ENCODE data around the gene CEMIP. TPM values are rescaled to one million over a fixed set of nuclear protein-coding genes. Genes with fewer than 3 reads are reported as not detected.
"Not testable (repeated sequence)": the region's sequence is repeated elsewhere in the genome, so short reads cannot be mapped to it uniquely, and the experiment has no call there.

Gene CEMIP
- total RNA-seq, 2 experiments from 2014 or later = not detected

DNA sequence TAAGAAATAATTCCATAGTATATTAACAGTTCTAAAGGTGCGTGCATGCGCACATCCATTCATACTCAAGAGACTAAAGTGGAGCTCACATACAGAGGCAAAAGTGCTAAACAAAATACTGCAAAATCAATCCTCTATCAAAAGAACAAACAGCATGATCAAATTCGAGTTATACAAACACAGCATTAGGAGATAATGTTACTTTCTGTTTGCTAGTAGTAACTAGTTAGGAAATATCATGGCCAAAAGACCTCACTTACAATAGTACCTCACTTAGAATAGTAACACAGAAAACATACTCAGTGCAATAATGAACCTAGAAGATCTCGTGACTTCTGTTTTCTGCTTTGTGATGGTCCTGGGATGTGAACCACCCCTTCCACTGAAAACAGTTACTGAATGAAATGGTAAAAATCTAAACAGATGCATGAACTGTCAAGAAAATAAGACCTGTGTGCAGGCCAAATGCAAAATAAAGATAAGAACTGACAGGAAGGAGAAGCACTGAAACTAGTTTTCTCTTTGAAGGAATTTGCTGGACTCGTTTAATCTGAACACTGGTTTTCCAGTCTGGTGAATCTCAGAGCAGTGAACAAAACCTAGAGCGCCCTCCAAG, 20.9 kb upstream of the CEMIP start:
- no peaks in the 10 kb centered on the region for H3K36me3 Mint-ChIP-seq (ENCODE audit: low read depth)
- no peaks in the 10 kb centered on the region for H3K4me1 Mint-ChIP-seq (ENCODE audit: low read depth)
- Histone ChIP-seq H3K27me3 (ENCODE audit: control insufficient read depth in 1 of 2, insufficient read depth in 2 of 2, low read length in 2 of 2) (no peaks in the 10 kb centered on the region), H3K36me3 (ENCODE audit: insufficient read depth, low read length) (no peaks in the 10 kb centered on the region), H3K4me1 (ENCODE audit: insufficient read depth, low read length) (no peaks in the 10 kb centered on the region), H3K27ac (ENCODE audit: low read depth in 1 of 2, low read length in 2 of 2) (no peak overlapping the region), H3K4me3 (ENCODE audit: low read length) (no peak overlapping the region), H3K9me3 (ENCODE audit: control insufficient read depth in 1 of 2, insufficient read depth in 1 of 2, low read length in 2 of 2) (no peaks in the 10 kb centered on the region)
- no peak for TF ChIP-seq CTCF (IDR thresholded peaks at IDR 0.05)
- intact Hi-C loops (cut with DNase I, micrococcal nuclease) = no loop called here
- POLR2A ChIA-PET = no interaction called here
- H3K4me3 Mint-ChIP-seq = no peak overlapping the region
- no peaks in the 10 kb centered on the region for H3K9me3 Mint-ChIP-seq
- no peak overlapping the region for H3K27ac Mint-ChIP-seq
- H3K27me3 Mint-ChIP-seq = no peaks in the 10 kb centered on the region
- CTCF ChIA-PET = no interaction called here
- no peak for ATAC-seq (ENCODE audit: poor library complexity)
- DNase-seq = no peak

DNA sequence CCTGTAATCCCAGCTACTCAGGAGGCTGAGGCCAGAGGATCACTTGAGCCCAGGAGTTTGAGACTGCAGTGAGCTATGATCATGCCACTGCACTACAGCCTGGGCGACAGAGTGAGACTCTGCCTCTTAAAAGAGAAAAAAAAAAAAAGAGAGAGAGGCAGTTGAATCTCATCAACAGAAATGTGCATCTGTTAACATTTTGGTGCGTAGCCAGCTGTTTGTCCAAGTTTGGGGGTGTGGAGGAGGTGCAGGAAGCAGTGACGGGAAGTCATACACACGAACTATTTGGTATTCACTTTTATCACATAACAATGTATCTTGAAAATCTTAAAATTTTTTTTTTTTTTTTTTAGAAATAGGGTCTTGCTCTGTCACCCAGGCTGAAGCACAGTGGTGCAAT, 18.2 kb upstream of the CEMIP start:
- DNase-seq (no peak), ATAC-seq (ENCODE audit: poor library complexity) (no peak)
- intact Hi-C loops (cut with DNase I, micrococcal nuclease) = no loop called here
- Histone ChIP-seq H3K27ac (ENCODE audit: low read depth in 1 of 2, low read length in 2 of 2) (no peak overlapping the region), H3K4me3 (ENCODE audit: low read length) (no peak overlapping the region), H3K4me1 (ENCODE audit: insufficient read depth, low read length) (no peaks in the 10 kb centered on the region), H3K27me3 (ENCODE audit: control insufficient read depth in 1 of 2, insufficient read depth in 2 of 2, low read length in 2 of 2) (no peaks in the 10 kb centered on the region), H3K9me3 (ENCODE audit: control insufficient read depth in 1 of 2, insufficient read depth in 1 of 2, low read length in 2 of 2) (no peaks in the 10 kb centered on the region), H3K36me3 (ENCODE audit: insufficient read depth, low read length) (no peaks in the 10 kb centered on the region)
- ChIA-PET POLR2A (no interaction called here), CTCF (interaction anchor here (0.7 kb wide), 1 partner anchor 705 kb away, joined by 3 read pairs; no protein-coding TSS in a partner anchor)
- Mint-ChIP-seq H3K27ac (no peak overlapping the region), H3K27me3 (no peaks in the 10 kb centered on the region), H3K36me3 (ENCODE audit: low read depth) (no peaks in the 10 kb centered on the region), H3K4me1 (ENCODE audit: low read depth) (no peaks in the 10 kb centered on the region), H3K4me3 (no peak overlapping the region), H3K9me3 (no peaks in the 10 kb centered on the region)
- no peak for TF ChIP-seq CTCF (IDR thresholded peaks at IDR 0.05)

- no peak for DNase-seq
- H3K9me3 Mint-ChIP-seq = no peaks in the 10 kb centered on the region
- Histone ChIP-seq H3K4me3 (ENCODE audit: low read length) (no peak overlapping the region), H3K27me3 (ENCODE audit: control insufficient read depth in 1 of 2, insufficient read depth in 2 of 2, low read length in 2 of 2) (no peaks in the 10 kb centered on the region), H3K9me3 (ENCODE audit: control insufficient read depth in 1 of 2, insufficient read depth in 1 of 2, low read length in 2 of 2) (no peaks in the 10 kb centered on the region), H3K4me1 (ENCODE audit: insufficient read depth, low read length) (no peaks in the 10 kb centered on the region), H3K36me3 (ENCODE audit: insufficient read depth, low read length) (no peaks in the 10 kb centered on the region), H3K27ac (ENCODE audit: low read depth in 1 of 2, low read length in 2 of 2) (no peak overlapping the region)
- intact Hi-C loops (cut with DNase I, micrococcal nuclease) = no loop called here
- no peaks in the 10 kb centered on the region for H3K36me3 Mint-ChIP-seq (ENCODE audit: low read depth)
- CTCF ChIA-PET = no interaction called here
- no peak overlapping the region for H3K4me3 Mint-ChIP-seq
- ATAC-seq (ENCODE audit: poor library complexity) = no peak
- no peaks in the 10 kb centered on the region for H3K27me3 Mint-ChIP-seq
- POLR2A ChIA-PET = no interaction called here
- no peak overlapping the region for H3K27ac Mint-ChIP-seq
- TF ChIP-seq CTCF (IDR thresholded peaks at IDR 0.05) = no peak
- no peaks in the 10 kb centered on the region for H3K4me1 Mint-ChIP-seq (ENCODE audit: low read depth)
Measured at GRCh38 chr15:80761754-80762153, 17.4 kb upstream of the CEMIP start.

DNA sequence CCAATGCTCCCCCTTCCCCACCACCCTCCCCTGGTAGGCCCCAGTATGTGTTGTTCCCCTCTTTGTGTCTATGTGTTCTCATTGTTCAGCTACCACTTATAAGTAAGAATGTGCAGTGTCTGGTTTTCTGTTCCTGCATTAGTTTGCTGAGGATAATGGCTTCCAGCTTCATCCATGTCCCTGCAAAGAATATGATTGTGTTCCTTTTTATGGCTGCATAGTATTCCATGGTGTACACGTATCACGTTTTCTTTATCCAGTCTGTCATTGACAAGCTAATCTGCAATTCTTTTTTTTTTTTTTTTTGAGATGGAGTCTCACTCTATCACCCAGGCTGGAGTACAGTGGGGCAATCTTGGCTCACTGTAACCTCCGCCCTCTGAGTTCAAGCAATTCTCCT, 15.9 kb upstream of the CEMIP start:
- H3K27ac Mint-ChIP-seq; H3K4me3 ChIP-seq (ENCODE audit: low read length); H3K27me3 Mint-ChIP-seq; H3K4me1 Mint-ChIP-seq (ENCODE audit: low read depth); H3K4me3 Mint-ChIP-seq; CTCF ChIA-PET; DNase-seq; H3K9me3 ChIP-seq (ENCODE audit: control insufficient read depth in 1 of 2, insufficient read depth in 1 of 2, low read length in 2 of 2); intact Hi-C loops (cut with DNase I, micrococcal nuclease); POLR2A ChIA-PET; H3K36me3 ChIP-seq (ENCODE audit: insufficient read depth, low read length); H3K27ac ChIP-seq (ENCODE audit: low read depth in 1 of 2, low read length in 2 of 2); H3K9me3 Mint-ChIP-seq; H3K27me3 ChIP-seq (ENCODE audit: control insufficient read depth in 1 of 2, insufficient read depth in 2 of 2, low read length in 2 of 2); H3K4me1 ChIP-seq (ENCODE audit: insufficient read depth, low read length); H3K36me3 Mint-ChIP-seq (ENCODE audit: low read depth); ATAC-seq (ENCODE audit: poor library complexity): not testable (repeated sequence)
